HEK293 (cell line): ENCODE data around the gene NFKBIZ.

ENCODE experiments used
- CTCF ChIA-PET: fragments of 350-600 bp; formaldehyde crosslinking; extraction: SDS; loops from one replicate; lab custom pipeline; 2021; ENCODE audit warnings: antibody characterized with exemption; lab: Yijun Ruan, JAX
- POLR2A ChIA-PET: fragments of 300-600 bp; formaldehyde crosslinking; extraction: SDS; loops from one replicate; lab custom pipeline; 2020; ENCODE audit warnings: antibody characterized with exemption, inconsistent platforms; lab: Yijun Ruan, JAX
- H3K27ac ChIP-seq: fragments of 200-500 bp; sonication (Bioruptor generic); 2 replicates; pipeline ENCODE4 v1.5.1; 2014; ENCODE audit warnings: low read depth, low read length, control low read depth, inconsistent platforms; ENCODE audit errors: extremely low read depth
- H3K36me3 ChIP-seq, 2 experiments: fragments of 200-500 bp in 1 of 2; sonication (Bioruptor generic) in 1 of 2; 1 replicate in 1 of 2; 2 replicates in 1 of 2; pipeline ENCODE4 v1.5.1; 2014 to 2017; ENCODE audit warnings: inconsistent platforms in 2 of 2, low read length in 2 of 2; ENCODE audit not compliant: control insufficient read depth in 2 of 2, insufficient read depth in 1 of 2
- H3K4me1 ChIP-seq: fragments of 200-500 bp; sonication (Bioruptor generic); 2 replicates; pipeline ENCODE4 v1.5.1; 2014; ENCODE audit warnings: mild to moderate bottlenecking, low read length, inconsistent platforms; ENCODE audit not compliant: control insufficient read depth, insufficient read depth
- H3K4me3 ChIP-seq: 2 replicates; pipeline ENCODE4 v1.5.1; 2011; ENCODE audit warnings: low read depth, mild to moderate bottlenecking, control low read depth, low read length, moderate library complexity
- H3K9me3 ChIP-seq: fragments of 200-500 bp; sonication (Bioruptor generic); 2 replicates; pipeline ENCODE4 v1.5.1; 2014; ENCODE audit warnings: low read depth, low read length, inconsistent platforms; ENCODE audit not compliant: control insufficient read depth, insufficient read depth
- ATF2 ChIP-seq: fragments of 450-650 bp; formaldehyde crosslinking; IDR thresholded peaks from 2 replicates; pipeline ENCODE4 v1.5.1; 2016; ENCODE audit warnings: missing biosample characterization, missing genetic modification characterization, low read depth
- GLIS1 ChIP-seq: fragments of 450-650 bp; formaldehyde crosslinking; IDR thresholded peaks from 2 replicates; pipeline ENCODE4 v1.5.1; 2016; ENCODE audit warnings: missing biosample characterization, missing genetic modification characterization
- INSM2 ChIP-seq: fragments of 450-650 bp; formaldehyde crosslinking; IDR thresholded peaks from 2 replicates; pipeline ENCODE4 v1.5.1; 2016; ENCODE audit warnings: missing biosample characterization, missing genetic modification characterization
- KLF8 ChIP-seq: fragments of 450-650 bp; formaldehyde crosslinking; IDR thresholded peaks from 2 replicates; pipeline ENCODE4 v1.5.1; 2016; ENCODE audit warnings: missing biosample characterization, missing genetic modification characterization
- PRDM4 ChIP-seq: fragments of 450-650 bp; formaldehyde crosslinking; IDR thresholded peaks from 2 replicates; pipeline ENCODE4 v1.5.1; 2017; ENCODE audit warnings: missing biosample characterization, missing genetic modification characterization
- SCRT2 ChIP-seq: fragments of 450-650 bp; formaldehyde crosslinking; IDR thresholded peaks from 2 replicates; pipeline ENCODE4 v1.5.1; 2016; ENCODE audit warnings: missing biosample characterization, missing genetic modification characterization
- ZBTB17 ChIP-seq: fragments of 450-650 bp; formaldehyde crosslinking; IDR thresholded peaks from 2 replicates; pipeline ENCODE4 v1.5.1; 2016; ENCODE audit warnings: missing biosample characterization, missing genetic modification characterization
- ZBTB20 ChIP-seq: fragments of 450-650 bp; formaldehyde crosslinking; IDR thresholded peaks from 2 replicates; pipeline ENCODE4 v1.5.1; 2016; ENCODE audit warnings: missing biosample characterization, missing genetic modification characterization
- ZBTB8A ChIP-seq: fragments of 450-650 bp; formaldehyde crosslinking; IDR thresholded peaks from 2 replicates; pipeline ENCODE4 v1.5.1; 2016; ENCODE audit warnings: missing biosample characterization, missing genetic modification characterization
- ZFP69B ChIP-seq: fragments of 450-650 bp; formaldehyde crosslinking; IDR thresholded peaks from 2 replicates; pipeline ENCODE4 v1.5.1; 2016; ENCODE audit warnings: missing biosample characterization, missing genetic modification characterization
- ZNF133 ChIP-seq: fragments of 450-650 bp; formaldehyde crosslinking; IDR thresholded peaks from 2 replicates; pipeline ENCODE4 v1.5.1; 2016; ENCODE audit warnings: missing biosample characterization, missing genetic modification characterization
- ZNF146 ChIP-seq: fragments of 450-650 bp; formaldehyde crosslinking; IDR thresholded peaks from 2 replicates; pipeline ENCODE4 v1.5.1; 2016; ENCODE audit warnings: missing biosample characterization, missing genetic modification characterization
- ZNF157 ChIP-seq: fragments of 450-650 bp; formaldehyde crosslinking; IDR thresholded peaks from 2 replicates; pipeline ENCODE4 v1.5.1; 2016; ENCODE audit warnings: missing biosample characterization, missing genetic modification characterization
- ZNF19 ChIP-seq: fragments of 450-650 bp; formaldehyde crosslinking; IDR thresholded peaks from 2 replicates; pipeline ENCODE4; 2016; ENCODE audit warnings: missing biosample characterization, missing genetic modification characterization, low read depth
- ZNF239 ChIP-seq: fragments of 450-650 bp; formaldehyde crosslinking; IDR thresholded peaks from 2 replicates; pipeline ENCODE4 v1.5.1; 2016; ENCODE audit warnings: missing biosample characterization, missing genetic modification characterization
- ZNF302 ChIP-seq: fragments of 450-650 bp; formaldehyde crosslinking; IDR thresholded peaks from 2 replicates; pipeline ENCODE4 v1.5.1; 2016; ENCODE audit warnings: missing biosample characterization, missing genetic modification characterization, low read depth
- ZNF341 ChIP-seq: fragments of 450-650 bp; formaldehyde crosslinking; IDR thresholded peaks from 2 replicates; pipeline ENCODE4; 2016; ENCODE audit warnings: low read depth, missing biosample characterization, missing genetic modification characterization
- ZNF37A ChIP-seq: fragments of 450-650 bp; IDR thresholded peaks from 2 replicates; pipeline ENCODE4 v1.5.1; 2018; ENCODE audit warnings: missing biosample characterization, missing genetic modification characterization
- ZNF394 ChIP-seq: fragments of 450-650 bp; formaldehyde crosslinking; IDR thresholded peaks from 2 replicates; pipeline ENCODE4 v1.5.1; 2016; ENCODE audit warnings: missing biosample characterization, missing genetic modification characterization, mild to moderate bottlenecking, moderate library complexity, borderline replicate concordance
- ZNF514 ChIP-seq: fragments of 450-650 bp; formaldehyde crosslinking; IDR thresholded peaks from 2 replicates; pipeline ENCODE4 v1.5.1; 2016; ENCODE audit warnings: missing biosample characterization, missing genetic modification characterization
- ZNF530 ChIP-seq: fragments of 450-650 bp; formaldehyde crosslinking; IDR thresholded peaks from 2 replicates; pipeline ENCODE4 v1.5.1; 2016; ENCODE audit warnings: low read depth, missing biosample characterization, missing genetic modification characterization
- ZNF548 ChIP-seq: fragments of 450-650 bp; formaldehyde crosslinking; IDR thresholded peaks from 2 replicates; pipeline ENCODE4 v1.5.1; 2016; ENCODE audit warnings: missing biosample characterization, missing genetic modification characterization
- ZNF621 ChIP-seq: fragments of 450-650 bp; formaldehyde crosslinking; IDR thresholded peaks from 2 replicates; pipeline ENCODE4 v1.5.1; 2017; ENCODE audit warnings: missing biosample characterization, missing genetic modification characterization
- ZNF623 ChIP-seq: fragments of 450-650 bp; formaldehyde crosslinking; IDR thresholded peaks from 2 replicates; pipeline ENCODE4 v1.5.1; 2016; ENCODE audit warnings: missing biosample characterization, missing genetic modification characterization
- ZNF654 ChIP-seq: fragments of 450-650 bp; formaldehyde crosslinking; IDR thresholded peaks from 2 replicates; pipeline ENCODE4 v1.5.1; 2016; ENCODE audit warnings: low read depth, missing biosample characterization, missing genetic modification characterization
- ZSCAN4 ChIP-seq: fragments of 450-650 bp; formaldehyde crosslinking; IDR thresholded peaks from 2 replicates; pipeline ENCODE4 v1.5.1; 2017; ENCODE audit warnings: missing biosample characterization, missing genetic modification characterization
- ZXDB ChIP-seq: fragments of 450-650 bp; formaldehyde crosslinking; IDR thresholded peaks from 2 replicates; pipeline ENCODE4 v1.5.1; 2016; ENCODE audit warnings: missing biosample characterization, missing genetic modification characterization

The NFKBIZ gene

GRCh38 chr3:101816215-101817149 is 32.8 kb upstream of the NFKBIZ start (continued):
- TF ChIP-seq ATF2 (tag by site-specific recombination) (no peak), ZNF394 (tag by site-specific recombination) (no peak), ZNF623 (tag by site-specific recombination) (no peak)

- no peaks in the 10 kb centered on the region for H3K4me1 ChIP-seq
- peaks cover 0 to 34% of the 10 kb centered on the region in 2 experiments; a peak in 1 of 3 replicates for H3K36me3 ChIP-seq
- no peak overlapping the region for H3K4me3 ChIP-seq
- H3K9me3 ChIP-seq, result no peaks in the 10 kb centered on the region
- ChIA-PET POLR2A (interaction anchor here (1.5 kb wide), 1 partner anchor 31 kb away, joined by 3 read pairs; the partner anchor contains the start of gene NFKBIZ), CTCF (interaction anchor here (1.6 to 2.4 kb wide), 3 partner anchors 15 to 411 kb away, joined by 4 to 13 read pairs (median 6); no protein-coding TSS in a partner anchor)
- TF ChIP-seq ZNF514 (tag by site-specific recombination) (no peak), ZNF654 (tag by site-specific recombination) (no peak), ZBTB17 (tag by site-specific recombination) (no peak), ZNF530 (tag by site-specific recombination) (no peak), ZNF133 (no peak), ZNF37A (tag by site-specific recombination) (no peak), ZNF239 (tag by site-specific recombination) (no peak), ZNF302 (no peak), ZXDB (tag by site-specific recombination) (no peak), ZNF341 (tag by site-specific recombination) (no peak), ZBTB8A (no peak), KLF8 (tag by site-specific recombination) (no peak), ZNF19 (tag by site-specific recombination) (no peak), ZBTB20 (no peak)
- H3K27ac ChIP-seq, result no peak overlapping the region
These were observed 31.3 kb upstream of the NFKBIZ start for GRCh38 chr3:101817992-101818391.

- POLR2A ChIA-PET, result no interaction called here
- no peak for TF ChIP-seq PRDM4
- no peak for TF ChIP-seq ZFP69B (tag by site-specific recombination)
- TF ChIP-seq ZNF514 (tag by site-specific recombination), result no peak
- no peak for TF ChIP-seq KLF8 (tag by site-specific recombination)
- no peak for TF ChIP-seq ZNF621 (tag by site-specific recombination)
- TF ChIP-seq INSM2 (tag by site-specific recombination), result no peak
- no peak for TF ChIP-seq SCRT2 (tag by site-specific recombination)
- TF ChIP-seq ZNF157 (tag by site-specific recombination), result no peak
- no peak for TF ChIP-seq ZSCAN4 (tag by site-specific recombination)
- no peak for TF ChIP-seq GLIS1 (tag by site-specific recombination)
- no peak for TF ChIP-seq ZNF146
- no peak for TF ChIP-seq ZNF548 (tag by site-specific recombination)
- no peak for TF ChIP-seq ZNF239 (tag by site-specific recombination)
These were observed 29.6 kb upstream of the NFKBIZ start for GRCh38 chr3:101819649-101820206.

More at GRCh38 chr3:101819649-101820206, 29.6 kb upstream of the NFKBIZ start:
- Histone ChIP-seq H3K9me3 (no peaks in the 10 kb centered on the region), H3K36me3 (peaks cover 0 to 34% of the 10 kb centered on the region in 2 experiments; a peak in 2 of 3 replicates), H3K4me3 (no peak overlapping the region), H3K4me1 (no peaks in the 10 kb centered on the region), H3K27ac (no peak overlapping the region)
- CTCF ChIA-PET, result no interaction called here
